ENCODE measurements around the gene NLN. TPM values are rescaled to one million over a fixed set of nuclear protein-coding genes. Genes with fewer than 3 reads are reported as not detected.
A peak's percentile ranks its signal among the peaks of the same experiment; 100 is the strongest.
"Not testable (repeated sequence)": the region's sequence is repeated elsewhere in the genome, so short reads cannot be mapped to it uniquely, and the experiment has no call there.

NLN gene
- total and polyA plus RNA-seq, 9 of the 15 experiments (the other 6 are each of a cell fraction or from before 2014, with no cell fraction given) = 6.9 to 45.2 (median 28.8) TPM

DNA sequence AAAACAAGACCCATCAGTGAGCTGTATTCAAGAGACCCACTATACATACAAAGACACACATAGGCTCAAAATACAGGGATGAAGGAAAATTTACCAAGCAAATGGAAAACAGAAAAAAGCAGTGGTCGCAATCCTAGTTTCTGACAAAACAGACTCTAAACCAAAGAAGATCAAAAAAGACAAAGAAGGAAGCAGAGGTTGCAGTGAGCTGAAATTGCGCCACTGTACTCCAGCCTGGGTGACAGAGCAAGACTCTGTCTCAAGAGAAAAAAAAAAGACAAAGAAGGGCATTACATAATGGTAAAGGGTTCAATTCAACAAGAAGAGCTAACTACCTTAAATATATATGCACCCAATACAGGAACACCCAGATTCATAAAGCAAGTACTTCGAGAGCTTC lies 45.9 kb upstream of the NLN start:
- H3K9me1 ChIP-seq (ENCODE audit: control insufficient read depth, insufficient read depth, low read length); BruUV-seq (replicated peaks); intact Hi-C loops (cut with micrococcal nuclease); H3K9me3 ChIP-seq (replicated peaks; ENCODE audit: control insufficient read depth, insufficient read depth, low read depth, low read length); H2AFZ ChIP-seq (ENCODE audit: low read depth, low read length); H3K4me3 ChIP-seq; H3K27ac ChIP-seq (ENCODE audit: extremely low read depth, low read depth, low read length); H3K4me1 ChIP-seq (replicated peaks in 1 of 2; ENCODE audit: control insufficient read depth in 2 of 2, insufficient read depth in 2 of 2, low read length in 2 of 2); H3K4me2 ChIP-seq (ENCODE audit: insufficient read depth, low read length); DNase-seq (ENCODE audit: extremely low read depth in 1 of 4, low spot score in 3 of 4); H3K9ac ChIP-seq (ENCODE audit: insufficient read depth in 1 of 2, low read depth in 2 of 2, low read length in 2 of 2); H3K27me3 ChIP-seq (ENCODE audit: control insufficient read depth in 2 of 2, insufficient read depth in 2 of 2, low read length in 2 of 2); CTCF ChIA-PET (ENCODE audit: low intra/inter-chr PET ratio); ATAC-seq; H3K79me2 ChIP-seq (ENCODE audit: control insufficient read depth, insufficient read depth, low read length); in situ Hi-C loops (cut with MboI); H4K20me1 ChIP-seq (replicated peaks; ENCODE audit: control insufficient read depth, insufficient read depth, low read length); FAIRE-seq: not testable (repeated sequence)
- peaks cover 11% of the 10 kb centered on the region; the same call in 2 of the 3 replicates for H3K36me3 ChIP-seq (ENCODE audit: control insufficient read depth, insufficient read depth, low read length)
- 65% methylated on average over 2 of the region's 3 CpGs for WGBS (ENCODE audit: insufficient coverage, low coverage, missing lambda C conversion rate)
- TF ChIP-seq CEBPB (tag; IDR thresholded peaks at IDR 0.05) = 0 out of 2 replicates have a peak, but pooled peaks have one; percentile 12
- POLR2A ChIA-PET = interaction anchor here (0.9 to 1.7 kb wide), 3 partner anchors 12 to 32 kb away, joined by 3 to 5 read pairs (median 4); no protein-coding TSS in a partner anchor

DNA sequence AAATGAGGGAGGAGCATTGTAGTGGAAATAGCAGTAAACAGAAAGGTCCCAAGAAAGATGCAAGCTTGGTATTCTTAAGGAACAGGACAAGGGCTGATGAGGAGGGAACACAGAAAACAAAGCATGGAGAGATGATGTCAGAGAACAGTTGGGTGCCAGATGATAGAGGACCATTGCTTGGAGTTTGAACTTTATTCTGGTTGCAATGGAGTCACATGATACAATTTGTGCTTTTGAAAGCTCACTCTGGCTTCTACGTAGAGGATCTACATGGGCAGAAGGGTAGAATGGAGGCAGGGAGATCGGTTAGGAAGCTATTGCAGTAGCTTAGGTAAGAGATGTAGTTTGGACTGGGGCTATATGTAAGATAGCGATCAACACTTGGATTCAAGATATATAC lies 39.9 kb upstream of the NLN start:
- ChIA-PET POLR2A (interaction anchor here (0.6 kb wide), 1 partner anchor 342 kb away, joined by 3 read pairs; no protein-coding TSS in a partner anchor), CTCF (ENCODE audit: low intra/inter-chr PET ratio) (no interaction called here)
- WGBS (ENCODE audit: insufficient coverage, low coverage, missing lambda C conversion rate) = 63% methylated on average over 3 of the region's 3 CpGs
- Histone ChIP-seq H4K20me1 (replicated peaks; ENCODE audit: control insufficient read depth, insufficient read depth, low read length) (no peaks in the 10 kb centered on the region), H3K4me2 (ENCODE audit: insufficient read depth, low read length) (no peak overlapping the region), H3K4me3 (no peak overlapping the region), H3K9ac (ENCODE audit: insufficient read depth in 1 of 2, low read depth in 2 of 2, low read length in 2 of 2) (no peak overlapping the region), H3K9me1 (ENCODE audit: control insufficient read depth, insufficient read depth, low read length) (no peaks in the 10 kb centered on the region), H3K27me3 (ENCODE audit: control insufficient read depth in 2 of 2, insufficient read depth in 2 of 2, low read length in 2 of 2) (no peaks in the 10 kb centered on the region), H3K79me2 (ENCODE audit: control insufficient read depth, insufficient read depth, low read length) (no peaks in the 10 kb centered on the region), H3K36me3 (ENCODE audit: control insufficient read depth, insufficient read depth, low read length) (peaks cover 15% of the 10 kb centered on the region), H2AFZ (ENCODE audit: low read depth, low read length) (no peak overlapping the region), H3K9me3 (replicated peaks; ENCODE audit: control insufficient read depth, insufficient read depth, low read depth, low read length) (no peaks in the 10 kb centered on the region), H3K4me1 (replicated peaks in 1 of 2; ENCODE audit: control insufficient read depth in 2 of 2, insufficient read depth in 2 of 2, low read length in 2 of 2) (no peaks in the 10 kb centered on the region), H3K27ac (ENCODE audit: extremely low read depth, low read depth, low read length) (no peak overlapping the region)
- intact Hi-C loops (cut with micrococcal nuclease) (no loop called here), in situ Hi-C loops (cut with MboI) (no loop called here)
- ATAC-seq (no peak), FAIRE-seq (peak; percentile 11), DNase-seq (ENCODE audit: extremely low read depth in 1 of 4, low spot score in 3 of 4) (no peak)
- TF ChIP-seq RHOXF2B (CRISPR knock-in tag; conservative IDR thresholded peaks at IDR 0.05) (no peak), RFX5 (IDR thresholded peaks at IDR 0.05; ENCODE audit: low read depth, low read length) (no peak), STAT5A (IDR thresholded peaks at IDR 0.05; ENCODE audit: borderline replicate concordance, low read length) (no peak), HLTF (IDR thresholded peaks at IDR 0.05) (no peak), ESRRA (IDR thresholded peaks at IDR 0.05; ENCODE audit: borderline replicate concordance, low read depth) (no peak), DNMT1 (IDR thresholded peaks at IDR 0.05) (no peak), TFE3 (CRISPR knock-in tag; IDR thresholded peaks at IDR 0.05) (peak; percentile 57), MAFG (tag; conservative IDR thresholded peaks at IDR 0.05) (no peak), MTF1 (CRISPR knock-in tag; IDR thresholded peaks at IDR 0.05; ENCODE audit: borderline replicate concordance) (no peak)
- BruUV-seq (replicated peaks) = no TSS peak
